ENCODE results near the gene SLC66A1.

Gene SLC66A1

GRCh38 chr1:19325958-19326747 lies 14.0 kb downstream of the SLC66A1 start:
- no peak for FAIRE-seq

GRCh38 chr1:19326748-19327065 lies 14.6 kb downstream of the SLC66A1 start:
- no peak for FAIRE-seq

GRCh38 chr1:19327301-19327700 lies 15.2 kb downstream of the SLC66A1 start:
- no peak for FAIRE-seq

GRCh38 chr1:19327736-19328135 lies 15.6 kb downstream of the SLC66A1 start:
- FAIRE-seq = no peak

GRCh38 chr1:19328486-19328885 lies 16.4 kb downstream of the SLC66A1 start:
- FAIRE-seq = no peak

- no peak for FAIRE-seq
Observed at GRCh38 chr1:19329188-19329587, 17.1 kb downstream of the SLC66A1 start.

- FAIRE-seq = no peak
Observed at GRCh38 chr1:19329611-19330010, 17.5 kb downstream of the SLC66A1 start.

- FAIRE-seq = no peak
Observed at GRCh38 chr1:19330449-19331135, 18.5 kb downstream of the SLC66A1 start.

- no peak for FAIRE-seq
Observed at GRCh38 chr1:19331262-19331878, 19.2 kb downstream of the SLC66A1 start.

- no peak for FAIRE-seq
Observed at GRCh38 chr1:19332832-19333231, 20.7 kb downstream of the SLC66A1 start.

GRCh38 chr1:19333587-19334354 lies 21.6 kb downstream of the SLC66A1 start:
- no peak for FAIRE-seq

GRCh38 chr1:19336543-19336942 lies 24.4 kb downstream of the SLC66A1 start:
- FAIRE-seq = no peak

GRCh38 chr1:19337289-19337688 lies 25.2 kb downstream of the SLC66A1 start:
- FAIRE-seq = no peak

GRCh38 chr1:19338323-19338762 lies 26.2 kb downstream of the SLC66A1 start:
- no peak for FAIRE-seq

- no peak for FAIRE-seq
Observed at GRCh38 chr1:19339214-19339861, 27.2 kb downstream of the SLC66A1 start.

- FAIRE-seq = no peak
Observed at GRCh38 chr1:19340387-19340937, 28.3 kb downstream of the SLC66A1 start.

- no peak for FAIRE-seq
Observed at GRCh38 chr1:19341201-19342061, 29.3 kb downstream of the SLC66A1 start.

GRCh38 chr1:19342062-19342750 lies 30.1 kb downstream of the SLC66A1 start:
- no peak for FAIRE-seq

GRCh38 chr1:19342894-19343616 lies 30.9 kb downstream of the SLC66A1 start:
- no peak for FAIRE-seq

Data from A204.1 (cell line).